Colon (tissue), 2 donors: ENCODE measurements around the gene TSHZ2.
"Not testable (repeated sequence)": the region's sequence is repeated elsewhere in the genome, so short reads cannot be mapped to it uniquely, and the experiment has no call there.

ENCODE experiments used
- FAIRE-seq: peaks from 2 replicates; lab custom pipeline; 2012; peaks lifted over from hg19 to GRCh38; lab: Jason Lieb, UNC
- donor health status: control.
- donor health status: control.

Gene TSHZ2

DNA sequence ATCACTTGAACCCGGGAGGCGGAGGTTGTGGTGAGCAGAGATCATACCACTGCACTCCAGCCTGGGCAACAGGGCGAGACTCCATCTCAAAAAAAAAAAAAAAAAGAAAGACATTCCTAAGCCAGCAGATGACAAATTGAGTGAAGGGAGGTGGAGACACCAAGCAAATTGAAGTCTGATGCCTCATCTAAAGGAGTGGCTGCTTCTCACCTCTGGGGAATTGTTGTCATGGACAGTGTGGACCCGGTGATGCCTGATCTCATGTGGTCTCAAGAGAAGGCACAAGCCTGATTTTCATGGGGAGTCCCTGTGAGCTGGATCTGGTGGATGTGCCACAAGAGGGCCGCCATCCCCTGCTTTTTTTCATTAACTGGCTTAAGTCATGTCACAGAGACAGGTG, 349.4 kb downstream of the TSHZ2 start:
- FAIRE-seq, result no peak

DNA sequence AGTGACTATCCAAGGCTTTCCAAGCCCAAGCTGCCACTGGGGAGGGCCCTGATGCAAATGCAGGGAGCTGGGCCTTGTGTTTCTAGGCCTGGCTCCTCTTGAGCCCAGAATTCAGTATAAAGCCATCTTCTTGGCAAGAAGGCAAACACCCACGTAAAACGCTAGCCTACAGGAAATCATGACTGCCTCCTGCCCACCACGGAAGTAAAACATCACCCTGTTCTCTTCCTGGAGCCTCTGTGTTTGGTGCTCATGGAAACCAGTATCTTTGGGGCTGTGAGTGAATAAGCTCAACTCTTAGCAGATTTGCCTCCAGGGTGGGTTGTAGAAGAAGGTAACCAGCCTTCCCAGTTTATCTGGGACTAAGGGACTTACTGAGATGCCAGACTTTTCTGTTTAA, 350.5 kb downstream of the TSHZ2 start:
- no peak for FAIRE-seq

DNA sequence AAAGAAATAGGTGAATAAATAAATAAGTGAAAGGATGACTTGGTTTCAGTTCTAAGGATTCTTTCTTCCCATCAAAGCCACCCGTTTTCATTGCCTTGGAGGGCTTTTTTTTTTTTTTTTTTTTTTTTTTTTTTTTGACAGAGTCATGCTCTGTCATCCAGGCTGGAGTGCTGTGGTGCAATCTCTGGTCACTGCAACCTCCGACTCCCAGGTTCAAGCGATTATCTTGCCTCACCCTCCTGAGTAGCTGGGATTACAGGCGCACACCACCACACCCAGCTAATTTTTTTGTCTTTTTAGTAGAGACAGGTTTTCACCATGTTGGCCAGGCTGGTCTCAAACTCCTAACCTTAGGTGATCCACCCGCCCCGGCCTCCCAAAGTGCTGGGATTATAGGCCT, 351.3 kb downstream of the TSHZ2 start:
- FAIRE-seq, result not testable (repeated sequence)

DNA sequence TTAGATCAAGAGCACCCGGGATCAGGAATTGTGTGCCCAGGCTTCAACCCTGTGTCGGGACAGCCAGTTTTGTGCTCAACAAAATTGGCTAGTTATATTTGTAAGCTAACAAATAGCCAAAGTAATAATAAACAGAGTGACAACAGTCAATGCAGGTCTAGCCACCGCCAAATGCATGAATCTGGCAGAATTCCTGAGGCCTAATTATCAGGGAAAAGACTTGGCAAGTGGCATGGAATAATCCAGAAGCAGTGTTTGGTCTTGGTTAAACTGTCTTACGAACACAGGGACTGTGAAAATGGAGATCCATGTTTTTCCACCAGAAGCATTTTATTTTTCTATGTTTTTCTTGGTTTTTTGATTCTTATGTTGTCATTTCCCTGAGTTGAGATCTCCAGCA, 352.7 kb downstream of the TSHZ2 start:
- no peak for FAIRE-seq

DNA sequence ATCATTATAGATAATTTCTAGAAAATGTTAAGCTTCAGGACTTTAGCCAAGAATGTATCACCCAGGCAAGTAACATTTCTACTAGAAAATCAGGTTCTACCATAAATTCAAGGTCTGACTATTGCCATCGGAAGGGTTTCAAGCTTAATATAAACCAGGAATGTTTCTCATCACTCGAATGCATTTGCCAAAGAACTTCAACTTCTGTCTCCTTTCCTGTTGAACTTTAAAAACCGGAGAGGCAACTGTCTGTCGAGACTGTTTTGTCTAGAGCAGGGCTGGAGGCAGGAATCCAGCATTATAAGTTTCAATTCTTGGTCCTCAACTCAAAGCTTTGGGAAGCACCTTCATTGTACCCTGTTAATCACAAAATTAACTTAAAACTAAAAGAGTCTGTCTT, 356.8 kb downstream of the TSHZ2 start:
- FAIRE-seq, result no peak

DNA sequence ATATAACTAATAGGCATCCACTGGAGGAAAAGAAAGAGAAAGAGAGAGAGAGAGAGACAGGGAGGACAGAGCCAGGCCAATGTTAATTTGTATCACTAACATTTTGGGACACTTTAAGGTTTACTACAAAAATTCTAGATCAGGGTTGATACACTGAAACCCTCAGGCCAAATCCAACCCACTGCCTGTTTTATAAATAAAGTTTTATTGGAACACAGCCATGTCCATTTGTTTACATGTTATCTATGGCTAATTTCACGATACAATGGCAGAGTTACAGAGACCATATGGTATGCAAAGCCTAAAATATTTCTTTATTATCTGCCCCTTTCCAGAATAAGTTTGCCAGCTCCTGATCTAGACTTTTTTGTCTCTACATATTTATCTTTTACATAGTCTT, 357.6 kb downstream of the TSHZ2 start:
- FAIRE-seq, result no peak

DNA sequence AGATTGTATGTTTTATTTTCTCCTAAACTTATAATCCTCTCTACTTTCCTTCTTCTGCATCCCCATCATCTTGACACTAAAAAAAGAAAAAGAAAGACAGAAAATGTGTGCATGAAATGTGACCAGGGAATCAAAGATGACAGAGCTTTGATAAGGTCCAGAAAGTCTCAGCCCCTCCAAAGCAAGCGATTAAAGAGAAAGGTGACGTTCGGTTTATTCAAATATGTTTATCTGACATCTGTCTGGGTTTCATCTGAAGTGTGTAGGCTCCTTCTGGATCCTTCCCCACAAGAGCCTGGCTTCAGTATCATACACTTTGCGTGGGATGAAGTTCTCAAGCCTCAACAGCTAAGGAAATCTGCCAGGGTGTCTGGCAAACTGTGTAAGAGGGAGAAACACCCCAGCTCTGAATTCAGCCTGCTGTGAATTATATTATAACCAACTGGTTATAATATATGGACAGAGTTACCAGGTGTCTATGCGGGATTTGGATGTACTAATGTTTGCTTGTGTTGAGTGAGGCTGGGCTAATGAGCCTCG, 358.5 kb downstream of the TSHZ2 start:
- no peak for FAIRE-seq

DNA sequence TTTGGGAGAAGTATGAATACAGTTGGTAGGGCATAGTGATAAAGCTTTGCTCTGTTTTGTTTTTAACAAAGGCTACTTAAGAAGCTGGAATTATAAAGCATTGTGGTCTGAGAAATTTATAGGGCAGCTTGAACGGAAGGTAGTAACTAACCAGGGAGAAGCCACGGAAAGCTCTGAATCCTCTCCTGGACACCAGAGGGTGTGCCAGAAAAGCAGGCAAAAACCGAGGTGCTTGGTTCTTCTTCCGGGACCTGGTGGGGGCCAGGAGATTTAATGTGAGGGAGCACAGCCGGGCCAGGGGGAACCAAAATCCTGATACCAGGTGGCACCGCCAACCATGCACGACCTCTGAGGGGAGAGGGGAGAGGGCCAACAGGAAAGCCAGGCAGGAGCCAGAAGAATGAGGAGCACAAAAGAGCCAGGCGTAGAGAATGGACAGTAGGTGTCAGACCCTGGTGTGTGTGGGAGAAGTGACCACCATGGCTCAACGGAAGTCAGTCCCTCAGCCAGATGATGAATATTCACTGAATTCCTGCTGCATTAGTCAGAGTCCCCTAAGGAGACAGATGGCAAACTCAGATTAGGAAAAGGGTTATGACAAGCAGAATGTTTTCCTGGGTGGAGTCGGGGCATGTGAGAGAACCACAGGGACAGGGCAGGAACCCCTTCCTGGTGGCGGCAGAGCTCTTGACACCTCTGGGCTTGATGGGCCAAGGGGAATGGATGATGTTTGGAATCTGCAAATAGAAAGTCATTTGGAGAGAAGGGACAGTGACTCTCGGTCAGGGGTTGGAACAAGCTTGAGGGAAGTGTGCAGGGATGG, 359.2 kb downstream of the TSHZ2 start:
- FAIRE-seq, result no peak

DNA sequence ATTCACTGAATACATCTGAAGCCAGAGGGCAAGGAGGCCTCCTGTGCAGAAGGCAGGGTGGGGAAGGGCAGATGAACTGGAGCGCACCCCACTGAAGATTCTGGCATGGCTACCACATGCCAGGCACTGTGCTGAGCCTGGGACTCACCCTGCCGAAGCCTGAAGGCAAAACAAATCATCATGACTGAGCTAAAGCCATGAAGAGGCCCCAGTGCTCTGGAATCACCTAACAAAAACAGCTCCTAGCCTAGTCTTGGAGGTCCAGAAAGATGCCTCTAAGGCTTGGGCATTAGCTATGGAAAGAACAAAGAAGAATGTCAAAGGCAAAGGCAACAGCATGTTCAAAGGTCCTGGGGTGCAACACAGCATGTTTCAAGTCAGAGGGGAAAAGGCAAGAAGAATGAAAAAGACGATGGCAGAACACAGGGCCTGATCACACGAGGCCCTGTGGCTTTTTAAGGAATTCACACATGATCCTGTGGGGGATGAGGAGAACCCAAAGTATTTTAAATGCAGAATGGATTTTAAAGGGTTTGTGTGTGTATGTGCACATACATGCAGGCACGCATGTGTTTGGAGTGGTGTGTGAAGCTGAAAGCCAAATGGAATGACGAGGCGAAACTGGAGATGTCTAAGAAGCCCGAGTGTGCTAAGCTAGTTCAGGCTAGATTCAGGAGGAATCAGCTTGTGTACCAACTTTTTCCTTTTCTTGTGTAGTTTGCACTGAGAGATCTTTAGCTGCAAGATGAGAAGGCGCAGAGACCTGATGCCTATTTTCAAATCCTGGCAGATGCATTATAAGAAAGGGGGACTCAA, 360.1 kb downstream of the TSHZ2 start:
- FAIRE-seq, result no peak

DNA sequence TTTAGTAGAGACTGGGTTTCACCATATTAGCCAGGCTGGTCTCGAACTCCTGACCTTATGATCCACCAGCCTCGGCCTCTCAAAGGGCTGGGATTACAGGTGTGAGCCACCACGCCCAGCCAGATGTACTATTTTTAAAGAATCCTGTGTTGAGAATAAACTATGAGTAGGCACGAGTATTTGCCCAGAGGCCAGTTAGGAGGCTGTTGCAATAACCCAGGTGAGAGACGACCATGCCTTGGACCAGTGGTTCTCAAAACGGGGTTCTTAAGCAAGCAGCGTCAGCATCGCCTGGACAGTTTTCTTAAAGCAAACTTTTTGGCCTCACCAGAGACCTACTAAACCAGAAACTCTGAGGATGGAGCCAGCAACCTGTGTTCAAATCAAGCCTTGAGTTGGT, 362.7 kb downstream of the TSHZ2 start:
- no peak for FAIRE-seq

DNA sequence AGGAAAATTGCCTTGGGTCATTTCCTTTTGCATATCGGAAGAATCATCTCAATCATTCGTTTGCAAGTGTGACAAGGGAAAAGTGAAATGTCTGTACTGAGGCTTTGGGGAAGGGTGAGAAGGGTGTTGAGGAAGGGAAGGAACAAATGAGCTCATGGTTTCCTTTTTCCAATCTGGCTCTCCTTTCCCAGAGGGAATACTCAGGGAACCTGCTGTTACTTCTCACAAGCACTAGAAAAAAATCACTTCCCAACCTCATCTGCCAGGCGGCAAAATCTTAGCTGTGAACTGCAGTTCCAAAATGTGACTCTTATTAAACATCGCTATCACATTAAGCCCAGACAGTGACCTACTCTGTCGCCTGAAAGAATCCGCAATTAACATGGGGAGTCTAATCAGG, 363.4 kb downstream of the TSHZ2 start:
- FAIRE-seq, result no peak

DNA sequence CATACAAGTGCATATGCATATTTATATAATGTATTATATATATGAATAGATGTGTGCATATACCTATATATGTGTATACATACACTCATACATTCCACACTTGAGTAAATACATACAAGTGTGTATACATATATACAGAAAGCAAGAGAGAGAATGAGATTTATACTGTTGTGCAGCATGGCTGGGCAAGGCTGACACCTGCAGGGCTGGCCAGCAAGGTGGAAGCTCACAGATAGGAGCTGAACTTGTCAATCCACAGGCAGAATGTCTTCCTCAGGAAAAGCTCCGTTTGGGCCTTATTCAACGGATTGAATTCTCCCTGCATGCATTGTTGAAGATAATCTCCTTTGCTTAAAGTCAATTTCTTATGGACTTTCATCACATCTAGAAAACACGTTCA, 364.7 kb downstream of the TSHZ2 start:
- FAIRE-seq, result no peak

DNA sequence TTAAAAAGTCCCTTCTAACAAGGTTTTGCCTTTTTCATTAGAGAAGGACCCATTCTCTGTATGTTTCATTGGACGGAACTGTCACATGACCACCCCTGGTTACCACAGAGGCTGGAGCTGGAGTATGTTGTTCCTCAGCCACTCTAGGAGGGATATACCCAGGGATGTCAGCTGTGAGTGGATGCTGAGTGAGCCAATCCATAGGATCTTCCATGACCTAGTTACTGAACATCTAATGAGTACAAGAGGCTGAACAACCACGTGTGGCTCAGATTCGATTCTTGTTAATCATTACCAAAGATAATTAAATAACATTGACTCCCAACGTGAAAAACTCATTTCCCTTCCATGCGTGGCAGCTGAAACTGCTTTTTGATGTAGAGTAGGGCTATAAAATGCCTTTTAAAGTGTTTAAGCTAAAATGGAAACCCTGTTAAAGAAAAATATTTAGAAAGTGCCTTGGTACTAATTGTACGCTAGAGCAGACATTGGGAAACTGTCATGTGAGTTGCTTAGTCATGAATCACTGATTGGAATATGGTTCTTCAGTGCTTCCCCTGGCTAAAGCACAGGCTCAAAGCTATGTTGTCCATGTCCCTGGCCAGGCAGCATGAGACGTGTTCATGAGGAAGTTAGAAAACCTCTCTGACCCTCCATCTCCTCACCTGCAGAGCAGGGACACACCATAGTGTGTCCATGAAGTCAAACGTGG, 365.4 kb downstream of the TSHZ2 start:
- no peak for FAIRE-seq

DNA sequence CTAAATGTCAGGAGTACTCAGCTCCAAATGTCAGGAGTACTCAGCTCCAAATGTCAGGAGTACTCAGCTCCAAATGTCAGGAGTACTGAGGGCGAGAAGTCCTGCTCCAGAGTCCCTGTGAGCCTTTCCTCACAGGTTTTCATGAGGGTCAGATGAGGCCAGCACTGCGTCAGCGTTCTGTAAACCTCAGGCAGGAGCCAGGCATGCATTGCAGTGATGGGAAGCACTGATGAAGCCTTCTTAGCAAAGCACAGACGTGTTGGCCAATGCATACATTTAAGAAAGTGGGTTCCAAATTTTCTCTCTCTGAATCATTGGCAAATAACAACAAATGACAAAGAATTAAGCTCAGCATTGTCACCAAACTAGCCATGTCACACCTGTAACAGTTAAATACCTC, 366.6 kb downstream of the TSHZ2 start:
- FAIRE-seq, result no peak

DNA sequence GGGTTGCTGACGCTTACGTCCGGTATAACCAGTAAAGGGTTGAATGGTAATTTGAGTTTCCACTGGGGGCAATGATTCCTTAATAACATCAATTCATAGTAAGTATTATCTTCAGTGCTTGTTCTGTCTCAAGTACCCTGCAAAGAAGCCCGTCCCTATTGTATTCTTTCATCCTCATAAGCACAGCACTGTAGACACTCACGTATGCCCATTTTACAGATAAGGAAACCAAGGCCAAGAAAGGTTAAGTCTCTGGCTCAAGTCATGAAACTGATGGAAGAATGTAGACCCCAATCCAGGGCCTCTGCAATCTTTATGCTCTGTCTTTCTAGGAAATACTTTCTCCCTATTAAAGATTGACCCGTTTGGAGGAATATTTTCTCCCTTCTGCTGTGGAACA, 370.3 kb downstream of the TSHZ2 start:
- FAIRE-seq, result no peak

DNA sequence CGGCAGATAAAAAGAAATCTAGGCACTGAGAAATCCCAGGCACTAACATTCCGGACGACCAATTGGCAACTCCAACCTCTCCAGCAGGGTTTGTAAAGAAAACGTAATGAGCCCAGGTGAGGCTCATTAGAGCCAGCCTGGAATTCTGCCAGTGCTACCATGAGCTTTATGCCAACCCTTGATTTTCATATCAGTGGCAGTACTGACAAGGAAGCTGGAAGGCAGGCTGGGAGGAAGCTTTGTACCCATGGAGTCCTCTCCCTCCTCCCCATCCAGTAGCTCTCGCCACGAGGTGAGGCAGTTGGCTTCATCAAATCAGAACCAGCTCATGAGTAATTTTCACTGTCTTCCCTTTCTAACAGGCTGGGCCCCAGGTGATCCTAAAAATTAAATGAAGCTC, 371.3 kb downstream of the TSHZ2 start:
- no peak for FAIRE-seq

DNA sequence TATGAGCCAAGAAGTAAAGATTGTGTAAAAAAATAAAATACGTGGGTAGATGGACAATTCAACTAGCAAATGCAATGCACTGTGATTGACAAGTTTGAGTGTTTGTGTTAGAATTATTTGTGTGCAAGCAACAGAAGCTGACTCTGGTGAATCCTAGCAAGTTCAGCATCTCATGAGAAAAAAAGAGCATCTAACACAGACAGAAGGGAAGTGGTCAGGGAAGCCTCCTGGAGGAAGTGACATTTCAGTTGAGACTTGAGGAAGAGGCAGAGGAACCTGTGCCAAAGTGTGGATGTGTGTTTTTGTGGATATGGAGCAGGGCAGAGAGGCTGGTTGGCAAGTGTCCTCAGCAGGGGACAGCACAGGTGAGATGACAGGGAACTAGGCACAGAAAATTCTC, 372.7 kb downstream of the TSHZ2 start:
- no peak for FAIRE-seq

DNA sequence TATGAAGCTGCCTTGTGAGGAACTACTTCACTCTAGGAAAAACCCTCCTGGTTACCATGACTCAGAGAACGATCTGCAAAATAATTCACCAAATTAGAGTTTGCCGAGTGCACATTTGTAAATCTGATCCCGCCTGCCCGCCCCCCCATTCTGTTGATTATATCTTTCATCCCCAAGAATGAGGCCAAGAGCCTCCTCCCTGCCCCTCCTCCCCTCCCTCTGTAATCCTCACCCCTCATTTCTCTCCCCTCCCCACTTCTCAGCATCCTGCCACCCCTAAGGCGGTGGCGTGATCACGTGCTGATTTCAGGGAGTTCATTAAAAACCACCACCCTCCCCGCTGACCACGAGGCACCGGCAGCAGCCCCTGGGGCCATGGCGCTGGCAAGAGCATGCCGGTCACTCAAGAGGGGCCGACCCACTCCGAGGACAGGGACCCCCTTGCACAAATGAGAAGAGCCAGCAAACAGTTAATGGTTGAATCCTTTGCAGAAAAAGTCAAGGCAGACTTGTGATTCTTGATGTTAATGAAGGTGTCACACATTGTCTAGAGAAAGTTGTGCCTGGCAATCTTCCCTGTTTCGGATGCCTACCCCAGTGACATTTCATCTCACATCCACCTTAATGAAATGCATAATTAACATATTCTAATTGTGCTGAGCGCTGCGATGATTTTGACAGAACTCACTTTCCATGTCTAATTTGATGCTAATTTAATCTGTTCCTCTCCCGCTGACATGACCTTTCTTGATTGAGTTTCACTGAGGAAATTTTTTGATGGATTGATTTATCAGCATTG, 373.6 kb downstream of the TSHZ2 start:
- no peak for FAIRE-seq

DNA sequence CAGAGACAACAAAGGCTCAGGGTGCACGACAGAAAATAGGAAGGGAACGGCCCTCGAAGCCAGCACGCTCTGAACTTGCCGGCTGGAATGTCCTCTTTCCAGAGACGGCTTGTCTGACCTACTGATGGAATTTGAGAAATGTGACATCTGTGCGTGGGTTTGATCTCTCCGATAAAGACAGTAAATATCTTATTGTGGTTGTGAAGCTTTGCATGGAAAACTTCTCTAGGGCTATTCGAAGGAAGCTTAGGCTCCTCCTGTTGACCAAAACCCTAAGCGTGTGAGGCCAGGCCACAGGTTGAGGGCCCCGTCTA, 374.1 kb downstream of the TSHZ2 start:
- no peak for FAIRE-seq

DNA sequence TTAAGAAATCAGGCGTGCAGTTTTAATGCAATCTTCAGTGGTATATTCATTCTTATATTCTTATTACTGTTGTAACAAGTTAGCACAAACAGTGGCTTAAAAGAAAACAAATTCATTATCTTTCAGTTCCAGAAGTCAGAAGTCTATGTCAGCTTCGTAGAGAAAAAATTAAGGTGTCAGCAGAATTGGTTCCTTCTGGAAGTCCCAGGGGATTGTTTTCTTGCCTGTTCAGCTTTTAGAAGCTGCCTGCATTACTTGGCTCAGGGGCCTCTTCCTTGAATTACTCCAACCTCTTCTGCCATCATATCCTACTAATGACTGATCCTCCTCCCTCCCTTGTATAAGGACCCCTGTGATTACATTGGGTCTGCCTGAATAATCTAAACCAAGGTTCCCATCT, 377.6 kb downstream of the TSHZ2 start:
- no peak for FAIRE-seq

DNA sequence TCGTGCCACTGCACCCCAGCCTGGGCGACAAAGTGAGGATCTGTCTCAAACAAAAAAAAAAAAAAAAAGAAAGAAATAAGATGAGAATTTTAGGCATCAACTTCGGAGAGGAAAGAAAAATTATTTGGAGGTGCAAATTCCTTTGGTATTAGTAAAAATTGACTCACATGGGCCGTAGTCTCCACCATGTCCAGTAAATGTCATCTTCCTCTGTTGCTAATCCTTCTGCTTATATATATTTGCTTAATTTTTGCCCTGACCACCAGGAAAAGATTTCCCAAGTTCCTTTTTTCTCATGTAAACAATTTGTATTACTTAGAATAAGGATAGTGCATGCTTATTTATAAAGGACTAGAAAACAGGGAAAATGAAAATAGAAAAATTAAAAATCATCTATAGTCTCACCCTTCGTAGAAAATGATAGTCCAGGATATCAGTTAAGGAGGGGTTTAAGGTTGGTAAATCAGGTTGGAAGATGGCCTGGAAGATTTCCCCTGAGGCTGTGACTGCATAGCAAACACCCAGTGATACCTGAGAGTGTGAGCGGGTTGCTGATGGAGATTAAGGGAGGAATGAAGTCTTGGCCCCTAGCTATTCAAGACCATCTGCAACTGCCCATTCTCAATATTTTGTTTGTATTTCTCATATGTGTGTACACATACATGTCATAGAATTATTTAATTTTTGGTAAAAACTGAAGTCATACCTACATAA, 380.7 kb downstream of the TSHZ2 start:
- FAIRE-seq, result no peak
